GM18499 (cell line): Measurements from ENCODE around the gene C2CD2.

ENCODE experiments used
- ATAC-seq: cut with Tn5 transposase; IDR thresholded peaks from one replicate; pipeline ENCODE4 v1.9.1; 2021; ENCODE audit warnings: moderate number of reproducible peaks; ENCODE audit not compliant: insufficient read depth, unreplicated experiment

Gene C2CD2

DNA sequence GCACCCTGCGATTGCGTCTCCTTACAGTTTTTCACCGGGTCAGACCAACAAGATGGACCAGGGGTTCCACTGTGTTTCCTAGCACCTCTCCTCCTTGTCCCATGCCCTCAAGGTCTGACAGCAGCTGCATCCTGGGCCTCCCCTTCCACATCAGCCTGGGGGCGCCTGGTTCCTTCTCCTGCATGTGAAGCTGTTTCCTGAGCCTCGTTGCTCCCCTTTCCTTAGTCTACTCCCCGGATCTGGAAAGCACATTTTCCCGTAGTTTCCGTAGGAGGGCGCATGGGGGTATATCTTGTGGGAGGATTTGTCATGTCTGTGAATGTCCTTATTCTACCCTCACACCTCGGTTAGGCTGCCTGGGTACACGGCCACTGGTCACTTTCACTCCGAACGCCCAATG is 80.8 kb downstream of the C2CD2 start:
- ATAC-seq = no peak

DNA sequence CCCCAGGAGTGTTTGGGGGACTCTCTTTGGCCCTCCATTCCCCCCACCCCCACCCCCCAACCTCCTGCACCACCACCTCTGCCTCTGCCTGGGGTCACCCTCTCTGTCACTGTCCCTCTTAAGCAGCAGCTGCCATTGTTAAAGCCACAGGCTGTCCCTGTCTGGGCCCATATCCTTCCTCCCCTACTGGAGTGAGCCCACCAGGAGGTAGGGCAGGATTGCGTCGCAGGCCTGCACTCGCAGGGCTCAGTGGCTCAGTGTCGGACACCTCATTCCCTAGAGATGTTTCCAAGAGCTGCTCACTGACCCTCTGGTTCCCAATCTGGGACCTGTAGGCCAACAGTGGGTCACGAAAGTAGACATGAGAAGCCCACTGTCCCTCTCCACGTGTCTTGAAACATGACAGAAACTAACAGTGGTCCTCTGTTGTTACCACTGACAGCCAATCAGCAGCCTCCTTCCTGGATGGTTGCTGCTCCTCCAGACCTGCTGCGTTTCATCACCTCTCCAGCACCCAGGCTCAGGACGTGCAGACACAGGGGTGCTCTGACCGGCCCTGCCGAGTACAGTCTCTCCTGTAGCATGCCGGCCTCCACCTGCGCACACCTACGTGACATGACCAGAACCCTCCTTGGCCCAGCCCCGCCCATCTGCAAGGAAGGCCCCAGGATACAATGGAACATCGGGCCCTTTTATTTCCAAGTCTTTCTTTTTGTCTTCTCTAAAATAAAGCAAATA is 82.4 kb downstream of the C2CD2 start:
- ATAC-seq = no peak

DNA sequence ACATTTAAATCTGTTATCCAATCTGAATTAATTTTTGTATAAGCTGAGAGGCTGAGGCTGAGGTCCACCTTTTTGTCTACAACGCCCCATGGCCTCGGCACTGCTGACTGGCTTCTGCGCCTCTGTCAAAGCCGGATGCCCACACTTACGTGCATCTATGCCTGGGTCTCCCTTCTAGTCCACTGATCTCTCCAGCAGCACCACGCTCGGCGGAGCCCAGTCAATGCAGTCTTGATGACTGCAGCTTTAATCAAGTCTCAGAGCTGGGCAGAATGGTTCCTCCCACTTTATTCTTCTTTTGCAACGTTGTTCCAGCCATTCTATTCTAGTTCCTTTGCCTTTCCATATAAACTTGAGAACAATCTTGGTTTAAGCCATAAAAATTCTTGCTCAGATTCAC is 84.0 kb downstream of the C2CD2 start:
- ATAC-seq = no peak

DNA sequence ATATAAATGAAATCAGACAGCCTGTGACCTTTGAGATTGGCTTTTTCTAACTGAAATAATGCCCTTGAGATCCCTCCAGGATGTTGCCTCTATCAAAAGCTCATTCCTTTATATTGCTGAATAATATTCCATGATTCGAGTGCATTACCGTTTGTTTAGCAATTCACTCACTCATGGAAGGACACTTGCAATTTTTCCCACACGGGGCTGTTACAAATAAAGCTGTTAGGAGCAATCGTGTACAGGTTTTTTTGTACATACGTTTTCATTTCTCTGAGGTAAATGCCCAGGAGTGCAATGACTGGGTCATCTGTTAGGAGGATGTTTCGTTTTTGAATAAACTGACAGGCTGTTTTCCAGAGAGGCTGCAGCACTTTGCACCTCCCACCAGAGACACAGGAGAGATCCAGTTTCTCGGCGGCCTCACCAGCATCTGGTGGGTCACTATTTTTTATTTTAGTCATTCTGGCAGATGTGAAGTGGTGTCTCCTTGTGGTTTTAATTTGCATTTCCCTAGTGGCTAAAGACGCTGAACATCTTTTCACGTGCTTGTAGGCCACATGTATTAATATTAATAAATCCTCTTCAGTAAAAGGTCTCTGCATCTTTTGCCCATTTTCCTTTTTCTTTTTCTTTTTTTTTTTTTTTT is 85.6 kb downstream of the C2CD2 start:
- ATAC-seq = peak; percentile 37

DNA sequence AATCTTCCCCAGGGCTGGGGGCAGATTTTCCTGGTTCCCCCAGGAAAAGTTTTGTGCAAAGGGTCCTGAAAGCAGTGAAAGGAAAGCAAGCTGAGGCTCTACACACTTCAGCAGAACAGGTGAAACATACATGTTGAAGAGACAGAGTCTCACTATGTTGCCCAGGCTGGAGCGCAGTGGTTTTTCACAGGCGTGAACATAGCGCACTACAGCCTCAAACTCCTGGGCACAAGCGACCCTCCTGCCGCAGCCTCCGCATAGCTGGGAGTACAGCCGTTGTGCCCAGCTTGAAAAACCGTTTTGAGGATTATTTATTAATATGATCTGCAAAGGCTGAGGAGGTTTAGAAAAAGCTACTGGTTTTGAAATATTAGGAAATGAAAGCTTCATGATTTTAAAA is 86.5 kb downstream of the C2CD2 start:
- no peak for ATAC-seq

DNA sequence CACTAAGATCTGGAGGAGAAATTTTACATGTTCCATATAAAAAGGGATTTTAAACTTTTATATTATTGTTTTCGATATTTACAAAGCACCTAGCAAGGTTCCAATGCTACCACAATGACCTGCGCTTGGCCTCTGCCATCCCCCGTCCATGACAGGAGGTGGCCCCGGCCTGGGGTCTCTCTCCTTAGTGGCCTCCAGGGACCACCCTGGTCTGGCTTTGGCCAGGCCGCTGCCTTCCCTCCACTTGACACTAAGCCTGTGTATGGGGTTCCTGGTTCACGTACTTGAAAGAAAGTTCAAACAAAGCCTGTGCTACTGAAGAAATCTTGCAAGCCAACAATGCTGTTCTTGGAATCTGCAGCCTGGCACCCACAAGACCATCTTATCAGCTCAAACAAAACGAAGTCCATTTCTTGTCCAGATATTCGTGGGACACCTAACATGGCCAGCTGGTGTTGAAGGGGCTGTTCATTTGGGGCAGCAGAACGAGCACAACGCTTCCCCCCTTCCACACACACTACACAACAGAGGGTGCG is 87.5 kb downstream of the C2CD2 start:
- ATAC-seq = no peak

DNA sequence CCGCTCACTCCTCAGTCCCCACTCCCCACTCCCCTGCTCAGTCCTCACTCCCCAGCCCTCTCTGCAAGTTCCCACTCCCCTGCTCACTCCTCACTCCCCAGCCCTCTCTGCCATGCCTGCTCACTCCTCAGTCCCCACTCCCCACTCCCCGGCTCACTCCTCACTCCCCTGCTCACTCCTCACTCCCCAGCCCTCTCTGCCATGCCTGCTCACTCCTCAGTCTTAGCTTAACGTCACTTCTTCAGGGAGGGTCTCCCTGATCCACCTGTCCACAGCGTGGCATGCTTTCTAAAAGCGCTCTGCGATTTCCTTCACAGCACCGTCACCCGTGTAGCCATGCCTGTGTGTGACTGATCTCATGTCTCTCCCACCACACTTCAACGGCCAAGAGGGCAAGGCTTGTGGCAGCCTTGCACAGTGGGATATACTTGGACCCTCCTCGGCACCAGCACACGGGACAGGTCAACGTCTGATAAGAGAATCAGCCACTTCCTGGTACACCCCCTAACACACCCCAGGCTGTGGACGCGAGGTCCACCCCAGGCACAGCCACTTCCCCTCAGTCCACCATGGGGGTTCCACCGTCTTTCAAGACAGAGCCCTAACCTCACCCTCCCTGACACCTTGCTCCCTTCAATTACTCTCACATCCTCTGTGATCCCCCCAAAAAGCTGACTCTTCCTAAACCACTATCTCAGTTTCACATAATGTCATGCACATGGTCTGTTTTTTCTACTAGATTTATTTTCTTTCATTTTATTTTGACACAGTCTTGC is 88.6 kb downstream of the C2CD2 start:
- peak; percentile 52 for ATAC-seq

DNA sequence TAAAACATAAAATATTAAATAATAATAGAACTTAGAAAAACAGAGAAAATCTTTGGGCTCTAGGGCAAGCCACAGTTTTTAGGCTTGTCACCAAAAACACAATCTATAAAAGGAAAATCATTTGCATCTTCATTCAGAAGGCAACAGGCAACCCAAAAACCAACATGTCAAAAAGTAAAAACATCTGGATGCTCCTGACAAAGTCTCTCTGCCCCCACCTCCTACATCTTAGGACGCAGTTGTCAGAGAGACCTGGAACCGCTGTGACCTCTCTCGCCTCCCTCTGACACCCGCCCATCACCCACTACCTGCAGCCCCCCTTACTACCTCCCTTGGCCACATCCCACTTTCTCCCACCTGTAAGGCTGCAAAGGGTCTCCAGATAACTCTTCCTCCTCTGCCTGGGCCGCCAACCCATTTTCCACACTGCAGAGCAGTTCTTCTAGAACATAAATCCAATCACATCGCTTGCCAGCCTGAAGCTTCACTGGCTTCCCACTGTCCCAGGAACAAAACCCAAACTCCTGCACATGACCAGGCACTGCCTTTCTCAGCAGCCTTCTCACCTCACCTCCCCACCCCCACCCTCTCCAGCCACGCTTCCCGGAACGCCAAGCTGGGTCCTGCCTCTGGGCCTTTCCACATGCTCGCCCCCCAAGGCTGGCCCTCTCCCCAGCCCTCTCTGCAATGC is 89.4 kb downstream of the C2CD2 start:
- ATAC-seq = no peak

DNA sequence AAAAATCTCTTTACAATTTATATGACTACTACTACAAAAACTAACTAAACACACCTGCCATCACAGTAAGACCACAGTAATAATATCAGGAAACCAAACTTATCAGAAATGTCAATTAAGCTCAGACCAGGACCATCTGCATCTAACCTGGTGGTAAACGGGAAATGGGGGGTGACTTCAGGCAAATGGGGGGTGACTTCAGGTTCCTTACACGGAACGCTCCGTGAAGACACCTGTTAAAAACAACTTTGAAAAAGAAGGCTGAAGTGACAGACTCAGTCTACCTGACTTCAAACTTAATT is 90.4 kb downstream of the C2CD2 start:
- ATAC-seq = no peak

DNA sequence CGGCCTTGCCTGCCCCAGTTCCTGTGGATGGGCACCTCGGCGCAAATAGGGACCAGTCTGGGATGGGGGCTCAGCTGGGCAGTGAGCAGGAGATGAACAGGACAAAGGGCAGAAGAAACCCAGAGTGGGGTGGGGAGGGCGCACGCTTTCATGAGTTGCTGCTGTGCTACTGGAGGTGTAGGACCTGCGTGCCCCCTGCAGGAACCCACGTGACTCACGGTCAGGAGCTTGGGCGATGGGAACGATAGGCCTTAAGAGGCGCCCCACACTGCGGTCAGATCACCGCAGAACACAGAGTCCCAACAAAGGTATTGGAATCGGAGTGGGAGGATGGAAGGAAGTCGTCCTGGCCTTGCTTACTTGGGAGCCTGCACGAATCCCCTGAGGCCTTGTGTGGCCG is 91.8 kb downstream of the C2CD2 start:
- ATAC-seq = no peak

DNA sequence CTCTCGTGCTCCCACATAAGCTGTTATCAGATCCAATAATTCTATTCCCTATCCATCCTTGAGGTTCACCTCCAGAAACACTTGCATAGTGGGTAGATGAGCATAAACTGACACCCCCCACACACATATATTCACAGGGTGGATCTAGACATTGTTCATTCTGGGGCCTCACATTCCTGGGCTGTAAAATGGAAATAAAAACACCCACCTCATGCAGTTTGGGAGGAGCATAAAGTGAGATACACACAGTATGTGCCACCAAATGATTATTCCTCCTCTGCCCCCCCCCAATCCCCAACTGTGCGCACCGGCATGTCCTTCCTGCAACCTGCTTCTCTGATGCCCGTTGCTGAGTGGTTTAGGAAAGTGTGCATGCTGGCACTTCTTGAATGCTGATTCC is 92.6 kb downstream of the C2CD2 start:
- ATAC-seq = no peak

DNA sequence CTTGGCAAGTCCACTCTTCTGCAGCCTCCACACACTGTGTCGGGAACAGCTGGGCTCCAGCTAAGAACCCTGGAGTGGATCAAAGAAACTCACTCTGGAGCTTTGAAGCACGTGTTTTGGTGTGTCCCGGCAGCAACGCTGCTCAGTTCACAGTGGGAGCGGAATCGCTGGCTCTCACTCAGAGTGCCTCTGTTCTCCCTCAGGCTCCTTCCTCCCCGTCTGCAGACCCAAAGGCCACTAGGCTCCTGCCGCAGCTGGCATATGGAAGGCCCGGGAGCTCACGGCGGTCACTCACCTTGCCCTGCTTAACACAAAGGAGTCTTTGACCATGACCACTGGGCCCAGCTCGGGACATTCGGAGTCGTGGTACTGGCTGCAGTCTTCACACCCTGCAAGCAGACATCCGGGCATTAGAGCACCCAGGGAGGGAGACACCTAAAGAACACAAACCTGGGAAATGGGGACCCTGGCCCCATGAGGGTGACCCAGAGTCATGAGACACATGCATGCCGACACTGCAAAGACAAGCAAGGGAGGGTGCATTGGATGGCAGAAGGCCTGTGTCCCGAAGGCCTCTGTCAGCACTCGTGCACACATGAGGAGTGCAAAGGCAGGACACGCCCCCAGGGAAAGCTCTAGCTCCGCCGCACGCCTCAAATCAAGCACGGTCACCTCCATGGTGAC is 94.4 kb downstream of the C2CD2 start:
- no peak for ATAC-seq

DNA sequence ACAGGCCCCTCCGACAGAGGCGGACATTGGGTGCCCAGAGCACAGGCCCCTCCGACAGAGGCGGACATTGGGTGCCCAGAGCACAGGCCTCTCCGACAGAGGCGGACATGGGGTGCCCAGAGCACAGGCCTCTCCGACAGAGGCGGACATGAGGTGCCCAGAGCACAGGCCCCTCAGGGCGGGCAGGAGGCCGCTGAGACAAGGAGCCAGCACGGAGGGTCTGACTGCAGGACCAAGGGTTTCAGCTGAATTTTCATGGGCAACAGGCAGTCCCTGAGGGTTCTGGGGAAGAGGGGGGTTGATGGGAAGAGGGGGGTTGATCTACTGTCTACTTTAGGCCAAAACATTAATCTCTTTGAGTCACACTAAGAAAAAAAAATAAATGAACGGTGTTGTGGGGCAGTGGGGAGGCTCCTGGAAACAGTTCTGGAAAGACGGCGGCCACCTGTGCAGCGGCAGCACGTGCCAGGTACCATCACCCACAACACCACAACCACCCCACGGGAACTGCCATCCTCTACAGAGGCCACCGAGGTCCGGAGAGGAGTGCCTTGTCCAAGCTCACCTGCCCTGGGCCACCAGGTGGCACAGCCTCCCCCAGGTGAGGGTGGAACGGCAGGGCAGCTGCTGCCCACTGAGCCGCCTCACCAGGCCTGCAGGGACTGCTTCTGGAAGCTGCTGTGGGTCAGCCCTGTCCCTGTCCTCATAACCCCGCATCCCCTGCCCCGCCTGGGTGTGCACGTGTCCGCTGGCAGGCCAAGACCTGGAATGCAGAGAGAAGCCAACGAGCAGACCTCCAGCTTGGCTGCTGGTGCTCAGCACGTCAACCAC is 95.1 kb downstream of the C2CD2 start:
- no peak for ATAC-seq

DNA sequence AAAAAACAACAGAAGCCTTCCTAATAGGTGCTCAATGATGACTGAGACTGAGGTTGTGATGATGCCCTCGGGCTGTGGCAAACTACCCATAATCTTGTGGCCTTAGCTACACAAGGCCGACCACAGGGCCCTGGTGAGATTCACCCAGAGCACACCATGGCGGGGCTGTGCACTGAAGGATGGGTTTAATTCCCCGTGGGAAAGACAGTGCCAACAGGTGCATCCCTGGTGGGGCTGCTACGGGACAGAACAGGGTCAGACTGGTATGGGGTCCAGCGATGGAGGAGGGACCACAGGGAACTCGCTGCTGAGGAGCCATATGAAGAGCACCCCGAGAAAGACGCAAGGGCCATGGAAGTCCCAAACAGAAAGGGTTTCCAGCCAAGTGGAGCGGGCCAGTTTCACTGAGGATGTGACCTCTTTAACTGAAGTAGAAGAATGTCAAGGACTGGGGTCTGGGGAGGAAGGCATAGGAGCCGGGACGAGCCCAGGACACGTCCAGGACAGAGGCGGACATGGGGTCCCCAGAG is 96.0 kb downstream of the C2CD2 start:
- ATAC-seq = no peak

DNA sequence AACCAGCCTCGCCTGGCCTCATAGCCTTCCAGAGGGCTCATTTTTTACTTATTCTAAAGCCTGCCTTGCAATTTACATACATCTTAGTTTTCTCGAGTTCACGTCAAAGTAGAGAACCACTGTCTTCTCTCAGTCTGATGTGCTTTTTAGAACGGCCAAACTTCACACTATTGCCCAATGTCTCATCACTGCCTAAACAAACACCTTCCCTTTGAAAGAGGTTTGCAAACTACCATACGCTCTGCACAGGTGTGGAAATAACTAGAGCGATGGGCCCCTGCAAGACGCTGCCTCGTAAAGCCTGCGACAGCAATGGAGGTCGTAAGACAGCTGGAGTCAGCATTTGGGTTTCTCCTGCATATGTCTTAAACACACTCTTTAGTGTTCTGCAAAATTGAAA is 97.2 kb downstream of the C2CD2 start:
- no peak for ATAC-seq

DNA sequence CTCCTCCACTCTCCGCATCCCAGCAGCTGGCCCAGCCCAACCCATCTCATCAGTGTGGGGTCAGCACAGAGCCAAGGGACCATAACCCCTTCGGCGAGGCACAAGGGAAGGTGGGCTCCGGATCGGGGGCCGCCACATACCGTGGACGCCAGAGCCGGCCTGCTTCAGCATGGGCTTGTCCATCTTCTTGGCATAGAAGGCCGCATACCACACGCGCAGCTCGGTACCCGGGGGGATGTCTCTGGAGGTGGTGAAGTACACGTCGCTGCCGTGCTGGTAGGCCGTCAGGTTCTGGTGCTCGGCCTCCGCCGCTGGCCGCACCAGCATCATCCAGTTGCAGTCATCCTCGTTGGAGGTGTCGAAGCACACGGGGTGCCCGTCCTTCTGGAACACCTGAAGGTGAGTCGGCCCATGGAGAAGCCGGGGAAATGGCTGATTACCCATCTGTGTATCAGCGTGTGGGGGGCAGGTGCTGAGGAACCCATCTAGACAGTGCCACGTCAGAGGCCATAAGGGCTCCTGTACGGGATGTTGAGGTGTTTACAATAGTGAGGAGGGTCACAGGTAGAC is 99.3 kb downstream of the C2CD2 start:
- no peak for ATAC-seq

DNA sequence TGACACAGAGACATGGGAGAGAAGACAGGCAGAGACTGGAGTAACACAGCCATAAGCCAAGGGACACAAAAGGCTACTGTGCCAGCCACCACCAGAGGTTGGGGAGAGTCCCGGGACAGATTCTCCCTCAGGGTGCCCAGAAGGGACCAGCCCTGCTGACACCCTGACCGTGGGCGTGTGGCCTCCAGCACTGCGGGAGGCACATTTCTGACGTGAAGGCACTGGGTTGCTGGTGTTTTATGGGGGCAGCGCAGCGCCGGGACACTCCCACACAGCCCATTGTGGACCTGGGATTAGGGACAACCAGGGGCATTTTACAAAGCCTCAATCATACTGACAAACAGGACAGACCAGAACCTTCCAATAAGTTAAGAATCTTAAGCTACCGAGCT is 100.9 kb downstream of the C2CD2 start:
- ATAC-seq = no peak

DNA sequence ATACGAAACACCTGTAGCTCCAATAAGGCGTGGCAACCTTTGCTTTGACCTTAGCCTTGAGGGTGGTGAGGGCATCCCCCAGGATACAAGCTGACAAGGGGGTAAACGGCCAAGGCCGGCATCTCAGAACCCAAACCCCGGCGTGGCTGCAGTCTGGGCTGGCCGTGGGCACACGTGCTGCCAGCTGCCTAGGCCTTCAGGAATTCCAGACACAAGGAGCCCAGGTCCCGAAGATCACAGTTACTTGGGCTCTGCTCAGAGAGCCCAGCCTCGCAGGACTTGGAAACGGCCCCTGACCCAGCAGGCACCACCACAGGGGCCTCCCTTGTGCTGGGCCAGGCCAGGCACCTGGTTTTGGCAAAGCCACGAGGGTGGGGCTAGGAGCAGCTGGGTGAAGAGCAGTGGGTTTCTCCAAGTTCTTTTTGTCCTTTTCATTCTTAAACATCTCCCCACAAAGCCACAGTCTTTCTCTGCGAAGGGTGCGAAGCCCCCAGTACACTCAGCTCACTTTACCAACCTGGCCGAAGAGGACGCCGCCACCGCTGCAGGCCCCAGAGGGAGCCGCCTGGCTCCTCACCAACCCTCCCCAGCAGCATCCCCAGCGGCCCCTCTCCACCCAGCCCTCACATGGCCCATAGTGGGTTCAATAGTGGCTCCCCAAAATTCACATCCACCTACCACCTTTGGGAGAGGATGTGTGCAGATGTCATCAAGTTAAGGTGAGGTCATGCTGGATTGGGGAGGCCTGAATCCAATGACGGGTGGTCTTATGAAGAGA is 101.5 kb downstream of the C2CD2 start:
- no peak for ATAC-seq
